OCI-LY3 (cell line): ENCODE results near the gene TAB3.

Experiments used
- CTCF ChIP-seq: fragments of 200-600, 300-600 bp; sonication (generic); IDR thresholded peaks from 2 replicates; pipeline ENCODE4 v1.5.1; 2014; ENCODE audit warnings: antibody characterized with exemption, low read length, low read depth
- EZH2phosphoT487 ChIP-seq: fragments of 200-600 bp; shearing (Covaris generic); IDR thresholded peaks from 2 replicates; pipeline ENCODE4 v1.6.1; 2018; ENCODE audit warnings: antibody characterized with exemption, mixed run types, low read depth

GRCh38 chrX:30814978-30815377 is 74.1 kb downstream of the TAB3 start:
- TF ChIP-seq EZH2phosphoT487 (no peak), CTCF (no peak)
